Activated CD8-positive, alpha-beta memory T cell treated with anti-CD3 and anti-CD28 coated beads, Interleukin-2, amount 50 U/mL, for 48 hours (primary cell): ENCODE data around the gene GBA3.

Experiments
- DNase-seq: peaks from one replicate; pipeline ENCODE4 v3.0.0-alpha.2; 2020

Gene GBA3

DNA sequence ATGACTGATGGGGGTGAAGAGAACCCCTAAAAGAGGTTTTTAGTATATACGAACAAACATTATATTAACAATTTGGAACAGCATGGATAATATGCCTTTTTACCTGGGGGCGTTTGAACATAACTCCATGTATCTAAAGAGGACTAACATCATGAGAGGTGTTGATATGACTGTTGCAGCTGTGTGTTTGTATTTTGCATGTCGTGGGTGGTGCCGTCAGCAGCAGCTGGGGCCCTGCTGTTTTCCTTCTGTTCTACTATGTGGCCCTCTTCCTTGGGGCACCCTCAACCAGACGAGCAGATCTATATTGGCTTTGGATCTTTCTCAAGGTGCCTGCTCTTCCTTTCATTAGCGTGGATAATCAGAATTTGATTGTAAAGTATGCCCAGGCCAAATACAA lies 11.2 kb downstream of the GBA3 start:
- no peak for DNase-seq

DNA sequence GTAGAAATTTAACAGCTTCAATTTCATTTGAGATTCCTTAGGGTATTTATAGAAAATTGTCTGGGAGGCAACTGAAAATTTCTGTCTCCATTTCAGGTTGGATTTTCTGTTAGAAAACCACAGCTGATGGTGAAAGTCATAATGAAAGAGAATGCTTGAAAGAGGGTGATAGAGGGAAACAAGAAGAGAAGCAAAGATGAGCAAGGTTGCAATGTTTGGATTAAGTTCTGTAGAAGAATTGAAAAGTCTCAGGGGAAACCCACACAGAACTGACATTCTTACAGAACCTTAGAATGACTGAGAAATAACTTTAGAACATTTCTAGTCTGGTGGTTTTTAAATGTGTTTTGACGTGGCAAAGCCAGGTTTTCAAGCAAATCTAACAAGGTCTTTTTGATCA lies 14.7 kb downstream of the GBA3 start:
- DNase-seq: no peak

DNA sequence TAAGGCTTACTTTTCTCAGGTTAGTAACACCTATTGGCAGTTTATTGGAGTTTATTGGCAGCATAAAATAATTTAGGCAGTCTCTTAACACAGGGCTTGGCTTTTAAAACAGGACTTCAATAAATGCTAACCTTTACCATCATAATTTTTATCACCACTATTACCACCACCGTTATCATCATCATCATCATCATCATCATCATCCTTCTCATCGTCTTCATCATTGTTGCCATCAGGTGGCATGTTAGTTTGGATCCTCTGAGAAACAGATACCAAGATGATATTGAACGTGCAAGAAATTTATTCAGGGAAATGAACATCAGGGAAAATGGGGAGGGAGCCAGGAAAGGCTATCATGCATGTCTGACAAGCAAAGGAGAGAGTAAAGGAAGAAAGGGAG lies 16.2 kb downstream of the GBA3 start:
- DNase-seq: no peak

DNA sequence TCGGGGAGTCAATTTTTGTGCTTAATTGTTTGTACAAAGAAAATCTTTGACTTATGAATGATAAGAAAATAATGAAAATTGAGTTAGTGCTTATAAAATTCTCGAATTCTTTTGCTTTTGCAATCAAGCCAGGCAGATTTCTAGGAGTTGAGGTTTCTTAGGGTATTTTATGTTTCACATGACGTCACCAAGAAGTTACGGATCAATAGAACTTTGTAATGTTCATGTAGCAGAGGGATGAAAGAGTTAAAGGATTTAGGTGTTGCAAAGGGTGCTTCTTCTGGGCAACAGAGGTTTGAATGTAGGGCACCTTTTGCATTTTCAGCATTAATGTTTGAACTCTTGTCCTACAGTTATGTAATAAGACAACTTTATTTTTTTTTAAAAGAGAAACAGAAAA lies 19.4 kb downstream of the GBA3 start:
- no peak for DNase-seq

DNA sequence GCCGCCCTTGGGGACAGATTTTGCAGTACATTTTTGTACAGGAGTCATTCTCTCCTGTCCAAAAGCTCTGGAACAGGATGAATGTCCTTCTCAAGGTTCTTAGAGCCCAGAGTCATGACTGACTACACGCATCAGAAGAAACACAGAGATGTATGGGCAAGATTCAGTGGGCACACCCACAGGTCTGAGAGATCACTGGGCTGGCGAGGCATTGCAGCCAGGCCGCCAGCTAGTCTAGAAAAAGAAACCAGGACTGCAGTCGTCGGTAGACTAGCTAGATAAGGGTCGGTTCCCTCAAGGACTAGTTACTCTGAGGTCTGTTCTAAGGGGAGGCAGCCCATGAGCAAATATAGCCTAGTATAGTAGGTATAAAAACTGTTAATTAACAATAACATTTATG lies 19.8 kb downstream of the GBA3 start:
- no peak for DNase-seq

DNA sequence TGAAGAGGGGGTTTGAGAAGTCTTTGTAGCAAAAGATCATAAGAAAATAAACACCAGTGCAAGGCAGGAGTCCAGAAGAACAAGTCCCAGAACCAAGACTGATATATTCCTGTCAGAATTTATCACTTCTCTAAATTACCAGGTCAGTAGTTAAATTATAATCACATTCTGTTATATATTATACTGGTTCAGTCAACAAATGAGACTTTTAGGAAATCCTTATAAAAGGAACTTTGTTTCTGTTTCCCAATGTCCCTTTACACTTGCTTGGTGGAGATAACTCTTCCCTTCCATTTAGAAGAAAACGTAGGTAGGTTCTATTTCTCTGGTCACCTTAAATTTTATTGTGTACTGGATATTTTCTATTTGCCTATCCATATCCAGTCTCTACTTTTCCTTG lies 21.1 kb downstream of the GBA3 start:
- no peak for DNase-seq

DNA sequence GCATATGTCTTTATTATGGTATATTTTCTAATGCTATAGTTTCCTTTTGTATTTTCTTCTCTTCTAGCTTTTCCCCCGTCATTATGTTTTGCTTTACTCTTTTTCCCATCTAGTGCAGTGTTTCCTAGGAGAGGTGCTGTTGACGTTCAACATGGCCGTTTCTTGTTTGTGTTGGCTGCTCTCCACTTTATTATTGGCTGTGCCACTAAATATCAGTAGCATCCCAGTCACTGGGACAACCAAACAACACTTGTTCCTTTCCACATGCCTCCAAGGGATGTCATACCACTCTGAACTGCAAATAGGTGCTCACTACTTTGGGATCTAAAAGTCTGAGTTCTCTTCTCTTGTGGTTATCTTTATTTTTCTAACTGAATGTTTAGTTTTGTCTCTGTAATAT lies 26.5 kb downstream of the GBA3 start:
- DNase-seq: no peak

DNA sequence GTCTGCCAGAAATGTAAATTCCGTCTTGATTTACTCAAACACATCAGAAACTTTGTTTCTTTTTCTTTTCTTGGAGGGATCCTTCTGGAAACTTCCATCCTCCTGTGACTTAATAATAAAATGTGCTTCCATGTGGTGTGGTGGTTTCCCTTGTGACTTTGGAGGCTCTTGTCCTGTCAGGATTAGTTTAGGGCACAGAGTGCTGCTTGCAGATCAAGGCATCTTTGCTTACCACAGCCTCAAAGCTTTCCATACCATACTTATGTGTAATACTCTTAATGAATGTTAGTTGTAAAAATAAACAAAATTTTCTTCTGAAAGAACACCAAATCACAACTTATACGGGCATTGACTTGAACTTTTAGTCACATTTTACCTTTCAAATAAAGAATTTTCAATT lies 27.4 kb downstream of the GBA3 start:
- DNase-seq: no peak

DNA sequence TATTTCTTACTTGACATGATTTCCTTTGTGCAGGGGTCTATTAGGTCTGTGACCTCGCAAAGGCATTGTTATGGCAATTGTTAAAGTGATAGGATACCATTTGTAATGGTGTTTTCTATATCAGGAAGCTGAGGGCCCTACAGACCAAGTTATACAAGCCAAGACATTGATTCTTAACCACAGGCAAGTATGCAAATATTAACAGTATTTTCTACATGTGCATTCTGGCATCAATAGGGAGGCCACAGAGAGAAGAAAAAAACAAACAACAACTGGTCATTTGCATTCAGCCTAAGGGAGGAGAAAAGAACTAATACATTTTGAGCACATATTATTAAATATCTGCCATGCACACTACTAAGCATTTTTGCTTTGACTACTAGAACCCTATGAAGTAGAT lies 28.5 kb downstream of the GBA3 start:
- DNase-seq: no peak

DNA sequence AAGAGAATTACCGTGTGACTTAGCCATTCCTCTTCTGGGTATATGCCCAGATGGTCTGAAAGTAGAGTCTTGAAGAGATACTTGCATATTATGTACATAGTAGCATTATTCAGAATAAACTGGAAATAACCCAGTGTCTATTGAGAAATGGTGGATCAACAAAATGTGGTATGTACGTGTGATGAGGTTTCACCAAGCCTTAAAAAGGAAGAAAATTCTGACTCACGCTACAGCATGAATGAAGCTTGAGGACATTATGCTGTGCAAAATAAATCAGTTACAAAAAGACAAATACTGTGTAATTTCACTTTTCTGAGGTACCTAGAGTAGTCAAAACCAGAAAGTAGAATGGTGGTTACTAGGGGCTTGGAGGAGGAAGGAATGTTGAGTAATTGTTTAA lies 37.3 kb downstream of the GBA3 start:
- no peak for DNase-seq

DNA sequence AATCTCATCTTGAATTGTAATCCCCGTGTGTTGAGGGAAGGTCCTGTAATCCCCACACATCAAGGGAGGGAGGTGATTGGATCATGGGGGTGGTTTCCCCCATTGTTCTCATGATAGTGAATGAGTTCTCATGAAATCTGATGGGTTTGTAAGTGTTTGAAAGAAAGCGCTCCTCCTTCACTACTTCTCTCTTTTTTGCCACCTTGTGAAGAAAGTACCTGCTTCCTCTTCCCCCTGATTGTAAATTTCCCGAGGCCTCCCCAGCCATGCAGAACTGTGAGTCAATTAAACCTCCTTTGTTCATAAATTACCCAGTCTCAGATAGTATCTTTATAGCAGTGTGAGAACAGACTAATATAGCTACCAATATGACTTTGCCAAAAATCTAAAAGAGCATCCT lies 41.1 kb downstream of the GBA3 start:
- no peak for DNase-seq

DNA sequence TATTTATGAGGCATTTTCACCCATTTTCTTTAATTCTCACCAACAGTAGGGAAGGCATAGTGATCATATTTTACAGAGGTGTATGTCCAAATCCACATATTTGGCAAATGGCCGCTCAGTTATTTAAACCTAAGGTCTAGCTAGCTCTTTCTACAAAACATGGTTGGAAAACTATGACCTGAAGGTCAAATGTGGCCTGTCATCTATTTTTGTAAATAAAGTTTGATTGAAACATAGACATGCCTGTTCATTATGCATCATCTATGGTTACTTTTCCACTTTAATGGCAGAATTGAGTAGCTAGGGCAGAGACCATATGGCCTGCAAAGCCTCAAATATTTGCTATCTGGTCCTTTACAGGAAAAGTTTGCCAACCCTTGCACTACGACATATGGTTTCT lies 44.2 kb downstream of the GBA3 start:
- no peak for DNase-seq

DNA sequence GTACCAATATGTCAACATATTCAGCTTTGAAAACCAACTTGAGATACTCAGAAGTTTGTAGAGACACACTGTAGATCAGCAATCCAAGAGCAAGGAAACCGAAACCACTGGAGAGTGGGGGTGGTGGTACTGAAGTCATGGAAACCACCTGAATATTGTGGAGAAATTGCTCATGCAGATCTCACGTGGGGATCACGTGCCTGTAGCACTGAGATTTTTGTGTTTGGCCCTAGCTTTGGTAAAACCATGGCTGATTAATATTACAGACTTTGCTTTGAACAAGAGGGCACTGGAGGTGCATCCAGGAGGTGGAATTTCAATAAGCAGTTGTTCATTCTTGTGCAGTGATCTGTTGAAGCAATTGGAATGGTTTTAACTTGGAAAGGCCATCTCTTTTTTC lies 47.2 kb downstream of the GBA3 start:
- DNase-seq: no peak

DNA sequence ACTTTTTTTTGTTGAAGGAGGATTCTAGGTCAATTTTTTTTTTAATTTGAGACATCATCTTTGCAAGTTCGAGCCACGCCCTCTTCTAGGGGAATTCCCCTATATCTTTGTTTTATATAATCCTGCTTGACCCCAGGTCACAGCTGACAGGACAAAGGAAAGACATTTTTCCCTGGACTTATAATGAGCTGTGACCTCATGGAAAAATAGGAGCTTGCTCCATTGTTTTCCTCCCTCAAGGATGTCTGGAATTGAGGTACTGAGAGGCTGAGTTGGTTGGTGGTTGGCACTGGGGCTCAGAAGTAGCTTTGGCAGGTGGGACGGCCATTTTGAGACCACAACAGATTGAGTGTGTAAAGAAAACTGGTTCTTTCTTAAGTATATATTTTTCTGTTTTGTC lies 49.0 kb downstream of the GBA3 start:
- DNase-seq: no peak

DNA sequence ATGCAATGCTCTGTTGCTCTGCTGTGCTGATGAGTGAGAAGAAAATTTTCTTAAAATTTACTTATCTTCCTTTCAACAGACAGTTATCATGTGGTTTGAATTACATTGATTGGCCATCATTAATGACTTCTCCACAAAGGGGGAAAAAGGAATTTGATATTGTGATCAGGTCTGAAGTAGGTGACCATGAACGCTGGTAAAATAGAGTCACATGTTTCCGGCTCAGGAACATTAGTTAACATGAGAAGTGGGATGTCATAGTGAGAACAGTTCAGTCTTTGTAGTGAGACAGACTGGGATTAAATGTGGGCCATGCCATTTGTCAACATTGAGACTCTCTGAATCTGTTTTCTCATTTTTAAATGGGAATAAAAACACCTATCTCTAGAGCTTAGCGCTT lies 50.6 kb downstream of the GBA3 start:
- no peak for DNase-seq

DNA sequence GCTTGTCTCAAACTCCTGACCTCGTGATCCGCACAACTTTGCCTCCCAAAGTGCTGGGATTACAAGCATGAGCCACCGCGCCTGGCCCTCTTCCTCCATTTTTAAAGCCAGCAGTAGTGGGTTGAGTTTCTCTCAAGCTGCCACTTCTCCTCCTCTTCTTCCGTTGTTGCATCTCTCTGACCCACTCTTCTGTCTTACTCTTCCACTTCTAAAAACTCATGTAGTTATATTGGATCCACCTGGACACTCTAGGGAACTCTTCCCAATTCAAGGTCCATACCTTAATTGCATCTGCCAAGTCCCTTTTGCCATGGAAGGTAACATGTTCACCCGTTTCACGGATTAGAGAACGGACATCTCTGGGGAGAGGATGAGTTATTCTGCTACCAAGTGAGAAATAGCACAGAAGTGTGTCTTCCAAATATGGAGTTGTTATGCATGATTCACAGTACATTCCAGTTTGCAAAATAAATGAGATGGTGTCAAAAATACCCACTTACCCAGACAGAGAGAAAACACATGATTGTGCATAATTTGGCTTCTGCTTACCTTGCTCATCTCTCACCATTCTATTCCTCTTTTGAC lies 51.8 kb downstream of the GBA3 start:
- no peak for DNase-seq

DNA sequence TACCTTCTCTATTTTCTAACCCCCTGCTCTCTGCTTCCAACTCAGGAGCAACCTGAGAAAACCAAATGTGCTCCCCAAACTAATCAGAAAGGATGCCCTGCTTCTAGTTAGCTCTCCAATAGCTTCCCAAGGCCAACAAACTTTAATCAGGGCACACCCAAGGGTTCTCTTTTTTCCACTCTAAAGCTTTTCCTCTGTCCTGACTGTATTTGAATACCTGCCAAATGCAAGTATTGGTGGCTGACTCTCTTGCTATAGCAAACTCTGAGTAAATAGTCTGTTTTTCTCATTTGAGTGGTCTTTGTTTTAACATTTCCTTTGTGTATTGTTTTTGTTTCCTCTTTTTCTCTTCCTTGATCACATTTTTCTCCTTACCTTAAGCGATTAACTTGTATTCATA lies 52.5 kb downstream of the GBA3 start:
- DNase-seq: no peak

DNA sequence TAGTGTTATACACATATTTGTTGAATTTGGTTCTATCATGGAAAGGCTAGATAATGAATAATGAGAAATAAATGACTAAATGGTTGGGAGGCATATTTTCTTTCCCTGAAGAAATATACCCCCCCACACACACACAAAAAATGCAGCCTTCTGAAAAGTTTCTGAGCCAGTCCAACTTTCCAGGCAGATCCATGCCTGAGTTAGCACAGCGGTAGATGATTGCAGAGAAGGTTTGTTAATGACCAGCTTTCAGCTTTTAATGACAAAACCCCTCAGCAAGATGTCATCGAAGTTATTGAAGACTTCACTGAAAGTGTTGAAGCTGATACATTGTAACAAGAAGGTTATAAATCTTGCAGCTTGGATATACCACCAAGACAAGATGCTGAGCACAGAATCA lies 61.4 kb downstream of the GBA3 start:
- DNase-seq: no peak

DNA sequence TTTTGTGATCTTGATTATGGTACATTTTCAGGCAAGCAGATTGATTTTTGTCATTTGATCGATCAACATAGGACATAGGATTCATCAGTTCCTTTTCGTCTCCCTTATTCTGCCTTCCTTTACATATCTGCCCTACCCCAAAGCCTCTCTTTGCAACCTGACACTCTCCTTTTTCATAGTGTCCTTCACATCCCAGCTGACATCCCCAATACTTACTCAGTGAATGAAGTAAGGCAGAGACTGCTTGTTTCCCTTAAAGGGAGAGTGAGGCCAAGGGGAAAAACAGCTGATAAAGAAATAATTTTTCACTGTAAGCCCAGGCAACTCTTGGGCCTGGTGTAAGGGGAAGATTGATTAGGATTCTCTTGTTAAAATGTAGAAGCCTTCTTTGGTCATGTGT lies 69.8 kb downstream of the GBA3 start:
- no peak for DNase-seq

DNA sequence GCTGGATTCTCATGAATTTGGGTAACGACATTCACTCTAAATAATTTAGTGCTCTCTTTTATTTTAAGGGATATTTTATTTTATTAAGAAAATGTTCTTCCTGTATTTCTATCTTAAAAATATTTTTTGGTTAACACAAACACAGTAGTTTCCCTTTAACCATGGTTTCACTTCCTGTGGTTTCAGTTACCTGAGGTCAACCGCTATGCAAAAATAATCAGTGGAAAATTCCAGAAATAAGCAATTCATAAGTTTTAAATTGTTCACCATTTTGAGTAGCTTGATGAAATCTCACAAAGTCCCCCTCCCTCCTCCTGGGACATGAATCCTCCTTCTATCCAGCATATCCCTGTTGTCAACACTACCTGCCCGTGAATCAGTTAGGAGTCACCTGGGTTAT lies 71.4 kb downstream of the GBA3 start:
- no peak for DNase-seq

DNA sequence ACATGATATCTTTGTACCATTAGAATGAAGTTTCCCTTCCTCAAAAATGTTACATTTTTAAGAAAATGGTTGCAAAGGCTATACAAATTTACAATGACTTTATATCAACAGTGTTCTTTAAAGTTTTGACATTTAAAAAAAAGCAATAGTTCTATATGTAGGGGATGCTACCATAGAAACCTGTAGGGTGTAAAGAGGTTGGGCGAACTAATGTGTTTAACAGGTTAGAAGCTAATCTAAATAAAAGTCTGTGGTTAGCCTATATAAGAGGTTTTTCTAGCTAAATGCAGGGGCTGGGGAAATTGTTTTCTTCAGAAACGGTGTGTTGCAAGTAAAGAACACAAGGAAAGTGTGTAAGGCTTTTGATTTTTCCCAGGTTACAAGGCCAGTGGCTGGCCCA lies 73.3 kb downstream of the GBA3 start:
- no peak for DNase-seq

DNA sequence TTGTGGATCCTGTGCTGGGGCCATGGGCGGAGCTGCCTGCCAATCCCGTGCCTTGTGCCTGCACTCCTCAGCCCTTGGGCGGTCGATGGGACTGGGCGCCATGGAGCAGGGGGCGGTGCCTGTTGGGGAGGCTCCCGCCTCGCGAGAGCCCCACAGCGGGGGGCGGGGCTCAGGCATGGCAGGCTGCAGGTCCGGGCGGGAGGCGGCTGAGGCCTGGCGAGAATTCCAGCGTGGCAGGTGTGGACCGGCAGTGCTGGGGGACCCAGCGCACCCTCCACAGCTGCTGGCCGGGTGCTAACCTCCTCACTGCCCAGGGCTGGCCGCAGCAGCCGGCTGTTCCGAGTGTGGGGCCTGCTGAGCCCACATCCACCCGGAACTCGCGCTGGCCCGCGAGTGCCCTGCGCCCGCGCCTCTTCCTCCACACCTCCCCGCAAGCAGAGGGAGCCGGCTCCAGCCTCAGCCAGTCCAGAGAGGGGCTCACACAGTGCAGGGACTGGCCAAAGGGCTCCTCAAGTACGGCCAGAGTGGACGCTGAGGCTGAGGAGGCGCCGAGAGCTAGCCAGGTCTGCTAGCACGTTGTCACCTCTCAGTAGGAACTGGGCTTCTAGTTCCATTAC lies 85.9 kb downstream of the GBA3 start:
- DNase-seq: no peak

DNA sequence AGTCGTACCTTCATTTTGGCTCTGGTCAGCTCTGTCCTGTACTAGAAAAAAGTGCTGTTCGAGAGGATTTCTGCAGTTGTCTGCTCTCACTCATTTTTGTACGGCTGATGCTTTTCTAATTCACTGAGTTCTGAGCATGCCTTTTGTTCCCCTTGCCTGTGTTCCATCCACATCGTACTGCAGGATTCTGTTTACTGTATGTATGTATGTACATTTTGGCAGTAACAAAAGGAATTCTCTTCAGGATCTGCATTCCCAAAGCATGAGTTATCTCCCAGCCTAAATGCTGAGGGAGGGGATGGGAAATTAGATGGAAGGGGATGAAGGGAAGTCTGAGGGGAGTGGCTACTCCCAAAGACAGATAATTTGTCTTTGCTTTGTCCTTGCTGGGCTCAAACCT lies 87.6 kb downstream of the GBA3 start:
- DNase-seq: no peak

DNA sequence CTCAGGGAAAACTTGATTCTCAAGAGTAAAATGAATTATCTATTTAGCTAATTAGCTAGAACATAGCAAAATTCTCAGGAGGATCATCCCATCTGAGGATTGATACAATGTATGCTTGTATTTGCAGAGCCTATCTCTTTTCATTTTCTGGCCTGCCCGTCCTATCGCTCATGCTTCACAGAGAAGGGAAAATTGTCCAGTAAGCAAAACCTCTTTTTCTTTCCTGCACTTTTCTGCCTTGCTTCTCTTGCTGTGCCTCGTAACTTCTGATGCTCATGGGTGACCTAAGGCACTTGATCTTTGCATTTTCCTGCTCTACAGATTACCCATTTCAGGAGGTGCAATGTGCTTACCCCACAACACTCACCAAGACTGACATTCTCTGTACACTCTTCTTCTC lies 88.1 kb downstream of the GBA3 start:
- DNase-seq: no peak

DNA sequence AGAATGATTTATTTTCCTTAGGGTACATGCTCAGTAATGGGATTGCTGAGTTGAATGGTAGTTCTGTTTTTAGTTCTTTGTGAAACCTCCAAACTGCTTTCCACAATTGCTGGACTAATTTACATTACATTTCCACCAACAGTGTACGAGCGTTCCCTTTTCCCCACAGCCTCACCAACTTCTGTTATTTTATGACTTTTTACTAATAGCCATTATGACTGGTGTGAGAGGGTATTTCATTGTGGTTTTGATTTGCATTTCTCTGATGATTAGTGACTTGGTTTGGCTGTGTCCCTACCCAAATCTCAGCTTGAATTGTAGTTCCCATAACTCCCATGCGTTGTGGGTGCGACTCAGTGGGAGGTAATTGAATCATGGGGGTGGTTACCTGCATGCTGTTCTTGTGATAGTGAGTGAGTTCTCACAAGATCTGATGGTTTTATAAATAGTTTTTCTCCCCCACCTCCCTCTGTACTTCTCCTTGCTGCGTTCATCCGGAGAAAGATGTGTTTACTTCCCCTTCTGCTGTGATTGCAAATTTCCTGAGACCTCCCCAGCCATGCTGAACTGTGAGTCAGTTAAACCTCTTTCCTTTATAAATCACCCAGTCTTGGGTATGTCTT lies 95.1 kb downstream of the GBA3 start:
- DNase-seq: no peak
